Epithelial cell of esophagus (primary cell): ENCODE data around the gene ATXN1.
A peak's percentile ranks its signal among the peaks of the same experiment; 100 is the strongest.
"Not testable (repeated sequence)": the region's sequence is repeated elsewhere in the genome, so short reads cannot be mapped to it uniquely, and the experiment has no call there.

Experiments used
- DNase-seq: peaks from one replicate; pipeline ENCODE4 v3.0.0; 2010; ENCODE audit warnings: low read depth
- H3K4me3 ChIP-seq: 2 replicates; pipeline ENCODE4 v1.5.1; 2011; ENCODE audit warnings: mild to moderate bottlenecking, low read length, control low read depth
- TF ChIP-seq, protein P1 (sequence below): IDR thresholded peaks from 2 replicates; pipeline ENCODE4 v1.5.1; 2011; ENCODE audit warnings: low read depth, mild to moderate bottlenecking, low read length, control low read depth, inconsistent platforms; ENCODE audit not compliant: insufficient read depth; ENCODE audit errors: missing control alignments

ATXN1 gene

DNA sequence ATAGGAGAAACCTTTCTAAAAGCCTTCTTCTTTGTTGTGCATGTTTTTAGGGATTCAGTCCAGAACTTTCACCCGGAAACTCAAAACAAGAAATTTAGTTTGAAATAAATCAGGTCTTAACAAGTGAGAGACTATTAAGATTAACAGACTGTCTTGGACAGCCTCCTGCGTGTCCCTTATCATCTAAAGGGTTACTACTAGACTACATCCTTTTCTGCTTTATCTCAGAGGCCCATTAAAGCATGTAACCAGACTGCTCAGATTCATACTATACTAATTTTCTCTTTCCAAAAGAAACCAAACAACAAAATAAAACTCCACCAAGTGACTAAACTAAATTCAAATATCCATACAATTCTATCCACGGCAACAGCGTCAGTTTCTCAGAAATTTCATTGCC is 349.1 kb downstream of the ATXN1 start:
- DNase-seq: no peak
- TF ChIP-seq, protein P1, sequence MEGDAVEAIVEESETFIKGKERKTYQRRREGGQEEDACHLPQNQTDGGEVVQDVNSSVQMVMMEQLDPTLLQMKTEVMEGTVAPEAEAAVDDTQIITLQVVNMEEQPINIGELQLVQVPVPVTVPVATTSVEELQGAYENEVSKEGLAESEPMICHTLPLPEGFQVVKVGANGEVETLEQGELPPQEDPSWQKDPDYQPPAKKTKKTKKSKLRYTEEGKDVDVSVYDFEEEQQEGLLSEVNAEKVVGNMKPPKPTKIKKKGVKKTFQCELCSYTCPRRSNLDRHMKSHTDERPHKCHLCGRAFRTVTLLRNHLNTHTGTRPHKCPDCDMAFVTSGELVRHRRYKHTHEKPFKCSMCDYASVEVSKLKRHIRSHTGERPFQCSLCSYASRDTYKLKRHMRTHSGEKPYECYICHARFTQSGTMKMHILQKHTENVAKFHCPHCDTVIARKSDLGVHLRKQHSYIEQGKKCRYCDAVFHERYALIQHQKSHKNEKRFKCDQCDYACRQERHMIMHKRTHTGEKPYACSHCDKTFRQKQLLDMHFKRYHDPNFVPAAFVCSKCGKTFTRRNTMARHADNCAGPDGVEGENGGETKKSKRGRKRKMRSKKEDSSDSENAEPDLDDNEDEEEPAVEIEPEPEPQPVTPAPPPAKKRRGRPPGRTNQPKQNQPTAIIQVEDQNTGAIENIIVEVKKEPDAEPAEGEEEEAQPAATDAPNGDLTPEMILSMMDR: no peak
- no peak overlapping the region for H3K4me3 ChIP-seq

DNA sequence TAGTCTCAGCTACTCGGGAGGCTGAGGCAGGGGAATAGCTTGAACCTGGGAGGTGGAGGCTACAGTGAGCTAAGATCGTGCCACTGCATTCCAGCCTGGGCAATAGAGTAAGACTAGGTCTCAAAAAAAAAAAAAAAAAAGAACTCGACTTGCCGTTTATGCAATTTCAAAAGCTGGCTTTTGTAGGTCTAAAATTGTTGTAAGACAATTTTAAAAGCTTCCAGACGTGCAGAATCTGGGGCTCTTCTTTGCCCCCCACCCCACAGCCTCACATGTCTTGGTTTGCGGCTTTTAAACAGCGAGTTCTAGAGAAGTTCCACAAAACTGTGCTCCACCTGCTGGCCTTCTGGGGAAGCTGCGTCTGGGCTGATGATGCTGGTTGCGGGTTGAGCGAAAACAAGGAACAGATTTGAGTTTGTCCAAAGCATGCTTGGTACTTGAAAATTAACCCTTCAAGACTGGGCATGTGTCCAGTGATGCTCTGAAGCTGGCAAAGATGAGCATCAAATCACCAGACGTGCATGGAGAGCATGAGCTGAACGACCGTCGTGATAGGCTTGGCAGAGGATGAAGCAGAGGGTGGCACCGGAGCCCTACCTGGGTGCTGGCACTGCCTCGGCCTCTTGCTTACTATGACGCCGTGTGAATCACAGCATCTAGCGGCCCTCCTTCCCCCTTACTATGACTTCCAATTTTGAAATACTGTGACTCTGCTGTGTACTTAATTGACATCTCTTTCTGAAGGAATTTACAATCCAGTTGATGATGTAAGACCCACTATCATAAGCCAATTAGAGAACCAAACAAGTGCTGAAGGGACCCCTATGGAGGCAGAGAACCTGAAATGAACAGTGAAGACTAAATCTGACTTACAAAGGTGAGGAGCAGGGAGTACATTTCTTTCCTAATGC is 351.5 kb downstream of the ATXN1 start:
- peak; percentile 72 for DNase-seq
- TF ChIP-seq, protein P1: peak; percentile 83
- H3K4me3 ChIP-seq: no peak overlapping the region

DNA sequence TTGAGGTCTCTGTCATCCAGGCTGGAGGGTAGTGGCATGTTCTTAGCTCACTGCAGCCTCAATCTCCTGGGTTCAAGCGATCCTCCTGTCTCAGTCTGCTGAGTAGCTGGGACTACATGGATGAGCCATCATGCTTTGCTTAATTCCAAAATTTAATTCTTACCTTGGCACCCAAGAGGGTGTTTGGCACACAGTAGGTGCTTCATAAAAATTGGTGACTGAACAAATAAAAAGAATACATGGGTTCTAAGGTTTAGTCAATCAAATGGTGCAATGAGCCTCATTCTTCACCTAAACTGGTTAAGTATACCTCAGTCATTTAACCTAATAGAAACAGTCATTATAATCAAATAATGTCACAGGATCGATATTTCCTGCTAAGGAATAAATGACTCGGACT is 352.5 kb downstream of the ATXN1 start:
- no peak for DNase-seq
- H3K4me3 ChIP-seq: no peak overlapping the region
- TF ChIP-seq, protein P1: no peak

DNA sequence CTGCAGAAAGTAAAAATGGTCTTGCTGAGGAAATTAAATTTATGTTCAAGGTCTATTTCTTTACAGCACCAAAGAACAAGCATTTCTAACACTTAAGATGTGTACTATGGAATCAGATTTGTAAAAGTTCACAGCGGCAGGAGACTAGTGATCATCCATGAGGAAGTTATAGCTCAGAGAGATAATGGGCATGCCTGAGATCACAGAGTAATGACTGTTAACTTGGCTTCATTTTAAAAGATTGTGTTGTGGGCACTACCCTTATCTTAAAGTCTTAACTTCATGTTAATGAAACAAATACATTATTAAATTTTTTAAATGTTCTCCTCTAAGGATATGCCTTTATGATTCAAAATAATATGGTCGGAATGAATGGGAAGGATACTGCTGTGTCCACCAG is 354.3 kb downstream of the ATXN1 start:
- no peak for DNase-seq
- TF ChIP-seq, protein P1: no peak
- no peak overlapping the region for H3K4me3 ChIP-seq

DNA sequence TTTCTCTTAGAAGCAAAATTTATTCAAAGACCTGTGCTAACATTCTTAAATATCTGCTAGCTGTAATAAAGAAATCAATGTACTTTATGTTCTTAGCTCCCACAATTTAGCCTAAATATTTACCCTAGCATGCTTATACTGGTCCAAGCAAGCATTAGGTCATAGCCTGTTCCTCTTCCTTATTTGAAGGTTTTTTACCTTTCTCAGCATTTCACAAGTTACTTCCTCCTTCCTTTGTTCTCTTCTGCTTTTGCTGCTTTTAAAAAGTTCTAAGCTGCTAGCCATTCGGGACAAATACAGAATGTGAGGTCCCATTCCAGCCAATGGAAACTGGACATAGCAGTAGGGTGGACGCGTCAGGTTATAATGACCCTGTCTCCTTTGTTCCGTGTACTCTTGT is 354.7 kb downstream of the ATXN1 start:
- peak; percentile 34 for DNase-seq
- not testable (repeated sequence) for H3K4me3 ChIP-seq

DNA sequence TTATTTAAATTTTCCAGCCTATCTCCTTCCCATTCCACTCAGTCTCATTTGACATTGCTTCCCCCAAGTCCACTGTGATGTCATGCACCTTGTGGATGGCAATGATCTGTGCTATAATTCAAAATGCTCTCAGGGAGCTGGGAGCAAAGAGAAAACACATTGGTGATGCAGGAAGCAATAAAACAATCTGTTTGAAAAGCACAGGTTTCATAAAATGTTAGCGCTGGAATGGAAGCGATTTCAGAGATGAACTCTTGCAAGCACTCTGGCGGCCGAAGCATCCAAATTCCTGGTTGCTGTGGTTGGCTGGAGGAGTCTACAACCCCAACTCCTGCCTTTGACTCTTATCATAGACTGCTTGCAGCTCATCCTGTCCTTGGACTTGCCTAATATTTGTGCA is 355.9 kb downstream of the ATXN1 start:
- DNase-seq: no peak
- no peak overlapping the region for H3K4me3 ChIP-seq
- TF ChIP-seq, protein P1: no peak

DNA sequence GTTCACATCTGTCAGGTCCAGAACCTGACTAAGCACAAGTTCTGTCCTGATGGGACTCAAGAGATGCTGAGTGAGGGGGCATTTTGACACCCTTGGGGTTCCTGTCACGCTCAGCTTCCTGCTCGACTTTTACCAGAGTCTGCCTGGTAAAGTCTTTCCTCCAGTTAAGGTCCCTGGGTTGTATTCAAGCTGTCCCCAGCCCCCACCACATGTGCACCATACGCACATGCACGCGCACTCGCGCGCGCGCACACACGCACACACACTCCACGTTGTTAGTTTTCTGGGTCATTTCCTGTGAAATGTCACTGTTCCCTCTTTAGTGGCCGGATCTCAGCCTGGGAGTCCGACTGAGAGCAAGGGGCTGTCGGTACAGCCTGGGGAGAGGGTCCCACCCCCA is 356.8 kb downstream of the ATXN1 start:
- TF ChIP-seq, protein P1: no peak
- H3K4me3 ChIP-seq: no peak overlapping the region
- DNase-seq: no peak
